ENCODE results near the gene USP17L25.
"Not testable (repeated sequence)": the region's sequence is repeated elsewhere in the genome, so short reads cannot be mapped to it uniquely, and the experiment has no call there.

USP17L25 gene, protein sequence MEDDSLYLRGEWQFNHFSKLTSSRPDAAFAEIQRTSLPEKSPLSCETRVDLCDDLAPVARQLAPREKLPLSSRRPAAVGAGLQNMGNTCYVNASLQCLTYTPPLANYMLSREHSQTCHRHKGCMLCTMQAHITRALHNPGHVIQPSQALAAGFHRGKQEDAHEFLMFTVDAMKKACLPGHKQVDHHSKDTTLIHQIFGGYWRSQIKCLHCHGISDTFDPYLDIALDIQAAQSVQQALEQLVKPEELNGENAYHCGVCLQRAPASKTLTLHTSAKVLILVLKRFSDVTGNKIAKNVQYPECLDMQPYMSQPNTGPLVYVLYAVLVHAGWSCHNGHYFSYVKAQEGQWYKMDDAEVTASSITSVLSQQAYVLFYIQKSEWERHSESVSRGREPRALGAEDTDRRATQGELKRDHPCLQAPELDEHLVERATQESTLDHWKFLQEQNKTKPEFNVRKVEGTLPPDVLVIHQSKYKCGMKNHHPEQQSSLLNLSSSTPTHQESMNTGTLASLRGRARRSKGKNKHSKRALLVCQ

DNA sequence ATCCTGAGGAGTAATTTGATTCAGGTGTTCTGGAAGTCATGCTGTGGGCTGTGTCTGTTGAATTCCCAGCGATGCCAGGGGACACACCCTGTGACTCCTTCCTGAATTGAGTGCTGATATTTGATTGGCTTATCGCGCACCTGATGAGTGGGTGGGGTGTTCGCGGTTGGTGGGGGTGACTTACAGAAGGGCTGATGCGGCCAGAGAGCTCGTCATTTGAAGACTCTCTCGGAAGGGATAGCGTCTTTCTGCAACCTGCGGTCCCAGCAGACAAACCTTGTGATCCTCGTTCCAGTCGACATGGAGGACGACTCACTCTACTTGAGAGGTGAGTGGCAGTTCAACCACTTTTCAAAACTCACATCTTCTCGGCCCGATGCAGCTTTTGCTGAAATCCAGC lies at the start of gene USP17L25:
USP17L25 (plus strand) TSS at position 301 of the 400 bp plus-strand sequence; CDS start at position 301, 0 bp downstream.
- in situ Hi-C loops (cut with MboI; ENCODE audit: low sequenced_read_pairs) = not testable (repeated sequence)

- in situ Hi-C loops (cut with MboI; ENCODE audit: low sequenced_read_pairs) = not testable (repeated sequence)
Observed at GRCh38 chr4:9324191-9324590, 5.5 kb upstream of the USP17L25 start.

DNA sequence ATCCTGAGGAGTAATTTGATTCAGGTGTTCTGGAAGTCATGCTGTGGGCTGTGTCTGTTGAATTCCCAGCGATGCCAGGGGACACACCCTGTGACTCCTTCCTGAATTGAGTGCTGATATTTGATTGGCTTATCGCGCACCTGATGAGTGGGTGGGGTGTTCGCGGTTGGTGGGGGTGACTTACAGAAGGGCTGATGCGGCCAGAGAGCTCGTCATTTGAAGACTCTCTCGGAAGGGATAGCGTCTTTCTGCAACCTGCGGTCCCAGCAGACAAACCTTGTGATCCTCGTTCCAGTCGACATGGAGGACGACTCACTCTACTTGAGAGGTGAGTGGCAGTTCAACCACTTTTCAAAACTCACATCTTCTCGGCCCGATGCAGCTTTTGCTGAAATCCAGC lies 4.8 kb upstream of the USP17L25 start, which contains the start of gene USP17L24:
USP17L24 (plus strand) TSS at position 301 of the 400 bp plus-strand sequence; CDS start at position 301, 0 bp downstream.
- in situ Hi-C loops (cut with MboI; ENCODE audit: low sequenced_read_pairs) = not testable (repeated sequence)

DNA sequence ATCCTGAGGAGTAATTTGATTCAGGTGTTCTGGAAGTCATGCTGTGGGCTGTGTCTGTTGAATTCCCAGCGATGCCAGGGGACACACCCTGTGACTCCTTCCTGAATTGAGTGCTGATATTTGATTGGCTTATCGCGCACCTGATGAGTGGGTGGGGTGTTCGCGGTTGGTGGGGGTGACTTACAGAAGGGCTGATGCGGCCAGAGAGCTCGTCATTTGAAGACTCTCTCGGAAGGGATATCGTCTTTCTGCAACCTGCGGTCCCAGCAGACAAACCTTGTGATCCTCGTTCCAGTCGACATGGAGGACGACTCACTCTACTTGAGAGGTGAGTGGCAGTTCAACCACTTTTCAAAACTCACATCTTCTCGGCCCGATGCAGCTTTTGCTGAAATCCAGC lies 4.6 kb downstream of the USP17L25 start, which contains the start of gene USP17L26:
USP17L26 (plus strand) TSS at position 301 of the 400 bp plus-strand sequence; CDS start at position 301, 0 bp downstream.
- in situ Hi-C loops (cut with MboI; ENCODE audit: low sequenced_read_pairs) = not testable (repeated sequence)

- in situ Hi-C loops (cut with MboI; ENCODE audit: low sequenced_read_pairs) = not testable (repeated sequence)
Observed at GRCh38 chr4:9339103-9339502, 9.4 kb downstream of the USP17L25 start, which contains the start of gene USP17L5. TSS of gene USP17L5 (plus strand) at chr4:9339403. CDS start at chr4:9339403, 0 bp downstream.

DNA sequence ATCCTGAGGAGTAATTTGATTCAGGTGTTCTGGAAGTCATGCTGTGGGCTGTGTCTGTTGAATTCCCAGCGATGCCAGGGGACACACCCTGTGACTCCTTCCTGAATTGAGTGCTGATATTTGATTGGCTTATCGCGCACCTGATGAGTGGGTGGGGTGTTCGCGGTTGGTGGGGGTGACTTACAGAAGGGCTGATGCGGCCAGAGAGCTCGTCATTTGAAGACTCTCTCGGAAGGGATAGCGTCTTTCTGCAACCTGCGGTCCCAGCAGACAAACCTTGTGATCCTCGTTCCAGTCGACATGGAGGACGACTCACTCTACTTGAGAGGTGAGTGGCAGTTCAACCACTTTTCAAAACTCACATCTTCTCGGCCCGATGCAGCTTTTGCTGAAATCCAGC lies 14.1 kb downstream of the USP17L25 start, which contains the start of gene USP17L27:
USP17L27 (plus strand) TSS at position 301 of the 400 bp plus-strand sequence; CDS start at position 301, 0 bp downstream.
- in situ Hi-C loops (cut with MboI; ENCODE audit: low sequenced_read_pairs) = not testable (repeated sequence)

DNA sequence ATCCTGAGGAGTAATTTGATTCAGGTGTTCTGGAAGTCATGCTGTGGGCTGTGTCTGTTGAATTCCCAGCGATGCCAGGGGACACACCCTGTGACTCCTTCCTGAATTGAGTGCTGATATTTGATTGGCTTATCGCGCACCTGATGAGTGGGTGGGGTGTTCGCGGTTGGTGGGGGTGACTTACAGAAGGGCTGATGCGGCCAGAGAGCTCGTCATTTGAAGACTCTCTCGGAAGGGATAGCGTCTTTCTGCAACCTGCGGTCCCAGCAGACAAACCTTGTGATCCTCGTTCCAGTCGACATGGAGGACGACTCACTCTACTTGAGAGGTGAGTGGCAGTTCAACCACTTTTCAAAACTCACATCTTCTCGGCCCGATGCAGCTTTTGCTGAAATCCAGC lies 18.9 kb downstream of the USP17L25 start, which contains the start of gene USP17L28:
USP17L28 (plus strand) TSS at position 301 of the 400 bp plus-strand sequence; CDS start at position 301, 0 bp downstream.
- in situ Hi-C loops (cut with MboI; ENCODE audit: low sequenced_read_pairs) = not testable (repeated sequence)

DNA sequence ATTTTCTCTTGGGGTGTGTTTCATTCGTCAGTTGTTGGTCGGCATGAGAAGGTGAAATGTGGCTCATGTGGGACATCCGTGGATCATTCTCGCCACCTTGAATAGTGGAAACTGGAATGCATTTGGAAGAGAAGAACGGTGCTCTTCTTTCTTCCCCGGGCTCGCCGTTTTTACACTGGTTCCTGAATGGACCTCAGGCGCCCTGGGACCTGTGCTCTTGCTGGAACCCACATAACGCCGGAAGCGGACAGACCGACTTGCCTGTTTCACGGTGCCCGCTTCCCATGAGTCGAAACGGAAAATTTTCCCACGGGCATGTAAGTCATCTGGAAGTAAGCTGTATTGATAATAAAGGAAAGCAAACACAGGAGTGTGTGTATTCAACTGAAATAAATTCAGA lies 21.2 kb downstream of the USP17L25 start:
- in situ Hi-C loops (cut with MboI; ENCODE audit: low sequenced_read_pairs) = not testable (repeated sequence)

DNA sequence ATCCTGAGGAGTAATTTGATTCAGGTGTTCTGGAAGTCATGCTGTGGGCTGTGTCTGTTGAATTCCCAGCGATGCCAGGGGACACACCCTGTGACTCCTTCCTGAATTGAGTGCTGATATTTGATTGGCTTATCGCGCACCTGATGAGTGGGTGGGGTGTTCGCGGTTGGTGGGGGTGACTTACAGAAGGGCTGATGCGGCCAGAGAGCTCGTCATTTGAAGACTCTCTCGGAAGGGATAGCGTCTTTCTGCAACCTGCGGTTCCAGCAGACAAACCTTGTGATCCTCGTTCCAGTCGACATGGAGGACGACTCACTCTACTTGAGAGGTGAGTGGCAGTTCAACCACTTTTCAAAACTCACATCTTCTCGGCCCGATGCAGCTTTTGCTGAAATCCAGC lies 23.6 kb downstream of the USP17L25 start, which contains the start of gene USP17L29:
USP17L29 (plus strand) TSS at position 301 of the 400 bp plus-strand sequence; CDS start at position 301, 0 bp downstream.
- in situ Hi-C loops (cut with MboI; ENCODE audit: low sequenced_read_pairs) = not testable (repeated sequence)

GRCh38 chr4:9362829-9363228 lies 33.1 kb downstream of the USP17L25 start, which contains the start of gene USP17L30:
TSS of gene USP17L30 (plus strand) at chr4:9363129. CDS start at chr4:9363129, 0 bp downstream.
- in situ Hi-C loops (cut with MboI; ENCODE audit: low sequenced_read_pairs) = not testable (repeated sequence)

GRCh38 chr4:9379881-9380280 lies 50.2 kb downstream of the USP17L25 start:
- in situ Hi-C loops (cut with MboI; ENCODE audit: low sequenced_read_pairs) = not testable (repeated sequence)
